HG03025 (cell line): ENCODE data around the gene ROBO1.
"Not testable (repeated sequence)": the region's sequence is repeated elsewhere in the genome, so short reads cannot be mapped to it uniquely, and the experiment has no call there.

ENCODE experiments used
- ATAC-seq: cut with Tn5 transposase; IDR thresholded peaks from one replicate; pipeline ENCODE4 v1.9.1; 2021; ENCODE audit warnings: mild to moderate bottlenecking, moderate library complexity; ENCODE audit not compliant: unreplicated experiment, low FRiP score

Gene ROBO1

DNA sequence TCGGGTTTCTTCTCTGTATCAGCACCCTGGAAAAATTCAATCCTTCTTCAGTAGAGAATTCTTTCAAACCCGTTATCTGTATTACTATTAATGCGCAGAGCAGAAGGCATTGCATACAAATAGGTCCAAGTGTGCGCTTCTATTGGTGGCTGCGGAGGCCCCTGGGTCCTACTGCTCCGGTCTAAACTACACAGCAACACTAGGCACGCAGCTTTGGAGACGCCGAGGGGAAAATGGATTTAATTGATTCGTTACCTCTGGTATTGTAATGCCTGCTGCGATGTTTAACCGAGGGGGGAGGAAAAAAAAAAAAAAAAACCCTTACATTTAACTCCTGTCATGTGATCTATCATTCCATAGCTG is at the start of gene ROBO1:
Gene ROBO1, minus strand, starts transcription at position 94 of the 363 bp plus-strand sequence.
- no peak for ATAC-seq

- ATAC-seq: no peak
Measured at GRCh38 chr3:79817224-79817623, 49.4 kb upstream of the ROBO1 start.

- no peak for ATAC-seq
Measured at GRCh38 chr3:79815478-79815877, 47.7 kb upstream of the ROBO1 start.

DNA sequence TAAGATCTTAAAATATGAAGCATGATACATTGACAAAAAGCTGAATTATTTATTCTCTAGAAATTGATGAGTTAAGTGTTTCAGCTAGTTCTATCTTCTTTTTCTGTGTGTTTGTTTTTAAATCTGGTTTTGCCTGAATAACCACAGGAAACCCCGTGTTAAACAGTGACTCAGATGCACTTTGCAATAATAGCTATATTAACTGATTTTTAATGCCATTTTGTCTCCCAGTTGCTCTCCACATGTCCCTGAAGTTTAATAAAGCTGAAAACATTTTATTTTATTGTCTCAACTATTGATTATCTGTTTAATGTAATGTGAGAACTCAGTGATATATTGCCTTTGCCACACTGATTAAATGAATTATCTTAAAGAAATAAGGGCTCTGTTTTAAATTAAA is 42.8 kb upstream of the ROBO1 start:
- ATAC-seq: no peak

DNA sequence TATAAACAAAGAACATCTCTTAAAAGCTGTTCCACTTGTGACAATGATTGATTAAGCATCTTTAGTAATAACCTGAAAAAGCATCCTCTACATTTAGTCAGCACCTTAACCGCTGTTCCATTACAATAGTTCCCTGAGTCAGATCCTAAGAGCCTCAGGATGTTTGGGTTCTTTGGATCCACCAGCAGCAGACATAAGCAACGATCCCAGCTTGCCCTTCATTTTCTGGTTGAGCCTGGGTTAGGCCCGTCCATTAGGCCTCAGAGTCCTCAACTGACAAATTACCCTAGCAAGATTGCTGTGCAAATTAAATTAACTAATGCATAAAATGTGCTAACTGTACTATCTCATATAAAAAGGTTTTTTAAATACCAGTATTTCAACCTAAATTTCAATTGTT is 42.3 kb upstream of the ROBO1 start:
- no peak for ATAC-seq

DNA sequence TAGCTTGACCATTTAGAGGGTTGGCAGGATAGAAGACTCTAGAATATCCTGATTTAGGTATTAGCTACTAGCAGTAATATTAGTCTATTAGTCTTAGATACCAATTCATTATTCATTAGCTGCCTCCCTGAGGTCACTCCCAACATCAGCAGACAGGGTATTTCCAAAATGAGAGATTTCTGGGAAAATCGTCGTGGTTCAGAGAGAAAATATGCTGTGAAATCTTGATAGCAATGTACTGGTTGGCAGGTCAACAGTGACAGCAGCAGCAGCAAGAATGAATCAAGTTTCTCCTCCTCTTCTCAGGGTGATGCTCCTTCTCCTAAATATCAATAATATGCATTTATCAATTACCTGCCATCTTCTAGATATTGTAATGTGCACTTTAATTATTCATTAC is 41.3 kb upstream of the ROBO1 start:
- no peak for ATAC-seq

GRCh38 chr3:79808515-79808914 is 40.7 kb upstream of the ROBO1 start:
- ATAC-seq: no peak

DNA sequence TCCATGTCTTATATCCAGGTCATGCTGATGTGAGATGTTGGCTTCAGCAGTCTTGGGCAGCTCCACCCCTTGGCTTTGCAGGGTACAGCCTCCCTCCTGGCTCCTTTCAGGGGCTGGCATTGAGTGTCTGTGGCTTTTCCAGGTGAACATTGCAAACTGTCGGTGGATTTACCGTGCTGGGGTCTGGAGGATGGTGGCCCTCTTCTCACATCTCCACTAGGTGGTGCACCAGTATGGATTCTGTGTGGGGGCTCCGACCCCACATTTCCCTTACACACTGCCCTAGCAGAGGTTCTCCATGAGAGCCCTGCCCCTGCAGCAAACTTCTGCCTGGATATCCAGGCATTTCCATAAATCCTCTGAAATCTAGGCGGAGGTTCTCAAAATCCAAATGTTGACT is 22.4 kb upstream of the ROBO1 start:
- not testable (repeated sequence) for ATAC-seq

GRCh38 chr3:79773291-79773690 is 5.5 kb upstream of the ROBO1 start:
- ATAC-seq: no peak

DNA sequence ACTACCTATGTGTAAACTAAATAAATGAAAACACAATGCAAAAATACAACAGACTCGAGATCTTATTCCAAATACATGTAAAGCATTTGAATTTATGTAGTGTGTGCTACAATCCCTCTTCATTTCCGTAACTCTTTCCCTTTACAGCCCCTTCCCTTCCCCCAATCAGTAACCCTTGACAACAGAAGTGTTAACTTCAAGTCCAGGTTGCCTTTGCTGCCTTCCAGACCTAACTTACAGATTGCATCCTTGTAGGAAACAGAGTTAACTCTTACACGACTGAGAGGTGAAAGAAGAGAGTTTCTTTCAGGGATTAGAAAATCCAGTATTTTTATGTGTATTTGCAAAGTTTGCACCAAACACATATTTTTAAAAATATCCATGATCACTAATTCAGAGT is 1.4 kb upstream of the ROBO1 start:
- no peak for ATAC-seq

DNA sequence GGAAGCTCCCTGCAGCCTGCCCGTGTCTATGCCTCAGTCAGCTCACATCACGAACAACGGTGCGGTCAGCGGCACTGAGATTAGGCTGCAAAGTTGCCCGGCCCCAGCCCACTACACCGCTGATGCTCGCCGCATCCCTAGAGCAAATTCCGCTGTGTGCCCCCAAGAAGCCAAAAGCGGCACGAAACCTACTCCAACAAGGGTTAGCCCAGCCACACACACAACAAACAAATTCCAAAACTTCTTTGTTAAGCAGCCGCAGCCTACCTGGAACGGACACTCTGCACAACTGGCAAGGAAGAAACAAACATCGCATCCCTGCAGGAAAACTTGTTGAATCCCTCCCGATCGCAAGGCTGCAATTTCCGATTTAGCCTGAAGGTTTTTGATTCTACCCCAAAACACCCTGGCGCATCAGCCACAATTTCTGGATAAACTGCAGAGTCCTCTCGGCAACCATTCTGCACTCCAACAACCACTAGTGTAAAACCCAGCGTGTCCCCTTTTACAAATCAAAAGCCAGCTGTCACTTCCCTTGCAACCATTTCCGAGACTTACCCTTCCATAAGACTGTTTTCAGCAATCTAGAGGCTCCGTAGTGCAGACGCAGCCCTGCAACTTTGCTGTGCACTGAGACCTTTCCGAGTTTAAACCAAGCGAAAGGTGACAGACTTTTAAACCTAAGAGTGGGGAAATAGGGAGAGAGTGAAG is 449 bp downstream of the ROBO1 start:
- no peak for ATAC-seq

DNA sequence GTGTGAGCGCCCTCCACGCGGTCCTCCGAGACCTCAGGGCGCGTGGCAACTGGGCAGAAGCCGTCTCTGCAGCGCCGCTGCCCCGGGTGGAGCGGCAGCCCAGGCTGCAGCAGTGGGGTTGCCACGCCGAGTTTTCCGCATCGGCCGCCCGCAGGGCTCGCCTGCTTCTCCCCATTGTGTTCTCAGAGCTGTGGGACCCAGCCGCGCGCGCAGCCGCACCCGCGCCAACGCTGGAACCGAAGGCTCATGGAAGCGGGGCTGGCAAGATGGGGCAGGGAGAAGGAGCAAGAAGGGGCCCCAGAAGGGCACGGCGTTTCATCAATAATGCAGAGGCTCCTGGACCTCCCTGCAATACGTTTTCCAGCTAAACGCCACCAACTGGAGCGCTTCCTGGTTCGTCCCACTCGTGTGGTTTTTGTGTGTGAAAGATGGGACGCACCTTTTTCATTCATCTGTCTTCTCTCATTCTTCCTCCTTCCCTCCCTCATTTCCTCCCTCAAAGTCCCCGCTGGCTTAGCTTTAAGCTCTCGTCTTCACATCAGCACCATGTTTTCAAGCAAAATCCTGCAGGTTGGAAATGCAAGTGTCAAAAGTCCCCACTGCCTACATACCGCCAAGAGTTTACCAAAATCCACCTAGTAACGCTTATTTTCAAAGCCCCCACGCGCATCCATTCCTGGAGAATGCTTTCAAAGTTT is 1.2 kb downstream of the ROBO1 start:
- no peak for ATAC-seq

- ATAC-seq: no peak
Measured at GRCh38 chr3:79765911-79766310, 1.9 kb downstream of the ROBO1 start.

DNA sequence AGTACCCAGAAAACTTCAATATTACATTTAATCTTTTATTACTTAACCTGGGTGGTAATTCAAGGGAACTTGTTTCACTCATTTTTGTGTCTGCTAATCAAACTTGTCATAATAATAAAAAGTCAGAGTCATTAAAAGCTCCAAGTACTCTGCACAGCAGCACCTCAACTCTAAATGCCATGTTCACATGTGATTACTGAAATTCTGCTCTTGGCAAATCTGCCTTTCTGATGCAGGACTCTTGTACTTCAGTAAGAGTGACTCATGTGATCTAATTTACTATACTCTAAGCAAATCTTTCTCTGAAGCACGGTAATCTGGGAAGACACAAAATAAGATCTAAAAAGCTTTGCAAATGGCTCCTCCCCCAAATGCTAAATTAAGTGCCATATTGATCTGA is 6.4 kb downstream of the ROBO1 start:
- ATAC-seq: no peak

DNA sequence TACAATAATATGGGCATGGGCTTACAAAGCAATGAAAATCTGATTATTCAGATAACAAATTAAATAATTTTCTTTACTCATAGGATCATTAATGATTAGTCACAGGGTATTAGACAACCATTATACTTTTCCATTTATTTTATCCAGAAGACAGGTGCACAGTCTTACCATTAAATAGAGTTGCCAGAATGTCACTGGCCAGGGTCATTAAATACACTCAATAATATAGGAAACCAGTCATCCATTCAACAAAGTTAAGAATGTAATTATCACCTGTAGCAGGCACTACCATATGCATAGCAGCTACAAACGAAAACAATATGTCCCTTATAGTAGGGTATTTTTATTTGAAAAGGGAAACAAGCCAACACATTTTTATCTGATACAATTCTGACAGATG is 16.1 kb downstream of the ROBO1 start:
- no peak for ATAC-seq

DNA sequence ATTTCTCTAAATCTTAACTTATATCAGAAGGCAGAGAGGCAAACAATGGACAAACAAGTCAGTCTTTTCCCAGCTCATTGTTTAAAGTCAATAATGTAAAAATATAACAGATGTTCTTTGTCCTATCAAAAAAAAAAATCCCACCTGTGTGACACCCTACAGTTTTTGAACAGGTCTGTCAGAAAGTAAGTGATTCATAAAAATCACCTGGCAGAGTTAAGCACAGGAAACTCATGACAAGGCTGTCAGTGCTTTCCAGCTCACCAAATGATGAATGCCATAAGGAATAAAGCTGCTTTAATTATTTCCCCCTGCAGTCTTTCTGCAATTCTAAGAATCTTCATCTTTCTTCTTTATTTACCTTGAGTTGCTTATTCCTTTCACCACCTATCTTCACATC is 30.3 kb downstream of the ROBO1 start:
- no peak for ATAC-seq

GRCh38 chr3:79729096-79729495 is 38.7 kb downstream of the ROBO1 start:
- ATAC-seq: no peak

- ATAC-seq: no peak
Measured at GRCh38 chr3:79726786-79727185, 41.0 kb downstream of the ROBO1 start.

- ATAC-seq: no peak
Measured at GRCh38 chr3:79724206-79724605, 43.6 kb downstream of the ROBO1 start.

GRCh38 chr3:79690072-79690471 is 77.7 kb downstream of the ROBO1 start:
- no peak for ATAC-seq

- ATAC-seq: no peak
Measured at GRCh38 chr3:79685108-79685507, 82.7 kb downstream of the ROBO1 start.

DNA sequence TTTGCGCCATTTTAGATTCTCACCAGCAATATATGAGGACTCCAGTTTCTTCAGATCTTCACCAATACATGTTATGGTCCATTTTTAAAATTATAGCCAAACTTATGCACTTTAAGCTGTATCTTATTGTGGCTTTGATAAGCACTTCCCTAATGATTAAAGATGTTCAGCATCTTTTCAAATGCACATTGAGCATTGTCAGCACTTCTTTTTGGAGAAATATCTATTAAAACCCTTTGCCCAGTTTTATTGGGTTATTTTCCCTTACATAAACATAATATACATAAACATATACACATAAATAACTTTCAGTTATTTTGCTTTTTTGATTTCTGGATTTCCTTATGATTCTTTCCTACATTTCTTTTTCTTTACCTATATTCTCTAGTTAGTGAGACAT is 83.8 kb downstream of the ROBO1 start:
- no peak for ATAC-seq
